Endothelial cell of umbilical vein (primary cell): ENCODE results near the gene SLC44A2.

Experiments used
- JUN ChIP-seq: IDR thresholded peaks from 2 replicates; pipeline ENCODE4 v1.6.1; 2011; ENCODE audit warnings: borderline replicate concordance, low read depth; ENCODE audit not compliant: insufficient read length, insufficient read depth
- MAX ChIP-seq: IDR thresholded peaks from 2 replicates; pipeline ENCODE4 v1.6.1; 2011; ENCODE audit not compliant: insufficient read depth, insufficient read length
- POLR2A ChIP-seq: IDR thresholded peaks from 2 replicates; pipeline ENCODE4 v1.6.1; 2012; ENCODE audit warnings: low read depth, mild to moderate bottlenecking, control low read depth, low read length
- TF ChIP-seq, protein P1 (sequence below), 2 donors: IDR thresholded peaks; 1 replicate in 1 of 2; 2 replicates in 1 of 2; pipeline ENCODE4 v1.5.1; 2011; ENCODE audit warnings: low read length in 2 of 2, mild to moderate bottlenecking in 2 of 2, moderate library complexity in 2 of 2, control low read depth in 1 of 2, inconsistent platforms in 1 of 2, low read depth in 1 of 2; ENCODE audit not compliant: insufficient read depth in 1 of 2; ENCODE audit errors: extremely low read depth in 1 of 2

- TF ChIP-seq, protein P1, sequence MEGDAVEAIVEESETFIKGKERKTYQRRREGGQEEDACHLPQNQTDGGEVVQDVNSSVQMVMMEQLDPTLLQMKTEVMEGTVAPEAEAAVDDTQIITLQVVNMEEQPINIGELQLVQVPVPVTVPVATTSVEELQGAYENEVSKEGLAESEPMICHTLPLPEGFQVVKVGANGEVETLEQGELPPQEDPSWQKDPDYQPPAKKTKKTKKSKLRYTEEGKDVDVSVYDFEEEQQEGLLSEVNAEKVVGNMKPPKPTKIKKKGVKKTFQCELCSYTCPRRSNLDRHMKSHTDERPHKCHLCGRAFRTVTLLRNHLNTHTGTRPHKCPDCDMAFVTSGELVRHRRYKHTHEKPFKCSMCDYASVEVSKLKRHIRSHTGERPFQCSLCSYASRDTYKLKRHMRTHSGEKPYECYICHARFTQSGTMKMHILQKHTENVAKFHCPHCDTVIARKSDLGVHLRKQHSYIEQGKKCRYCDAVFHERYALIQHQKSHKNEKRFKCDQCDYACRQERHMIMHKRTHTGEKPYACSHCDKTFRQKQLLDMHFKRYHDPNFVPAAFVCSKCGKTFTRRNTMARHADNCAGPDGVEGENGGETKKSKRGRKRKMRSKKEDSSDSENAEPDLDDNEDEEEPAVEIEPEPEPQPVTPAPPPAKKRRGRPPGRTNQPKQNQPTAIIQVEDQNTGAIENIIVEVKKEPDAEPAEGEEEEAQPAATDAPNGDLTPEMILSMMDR (IDR thresholded peaks at IDR 0.05; ENCODE audit: extremely low read depth in 1 of 2, insufficient read depth in 1 of 2, low read depth in 1 of 2, low read length in 2 of 2) = no peak
- no peak for TF ChIP-seq POLR2A
- no peak for TF ChIP-seq JUN
- TF ChIP-seq MAX = no peak
Measured at GRCh38 chr19:10682397-10683063, 57.2 kb downstream of the SLC44A2 start.
